Measurements from ENCODE around the gene SLC1A4. TPM values are rescaled to one million over a fixed set of nuclear protein-coding genes. Genes with fewer than 3 reads are reported as not detected.

The SLC1A4 gene
- total RNA-seq, 1 experiment from 2014 or later: 9.1 TPM

DNA sequence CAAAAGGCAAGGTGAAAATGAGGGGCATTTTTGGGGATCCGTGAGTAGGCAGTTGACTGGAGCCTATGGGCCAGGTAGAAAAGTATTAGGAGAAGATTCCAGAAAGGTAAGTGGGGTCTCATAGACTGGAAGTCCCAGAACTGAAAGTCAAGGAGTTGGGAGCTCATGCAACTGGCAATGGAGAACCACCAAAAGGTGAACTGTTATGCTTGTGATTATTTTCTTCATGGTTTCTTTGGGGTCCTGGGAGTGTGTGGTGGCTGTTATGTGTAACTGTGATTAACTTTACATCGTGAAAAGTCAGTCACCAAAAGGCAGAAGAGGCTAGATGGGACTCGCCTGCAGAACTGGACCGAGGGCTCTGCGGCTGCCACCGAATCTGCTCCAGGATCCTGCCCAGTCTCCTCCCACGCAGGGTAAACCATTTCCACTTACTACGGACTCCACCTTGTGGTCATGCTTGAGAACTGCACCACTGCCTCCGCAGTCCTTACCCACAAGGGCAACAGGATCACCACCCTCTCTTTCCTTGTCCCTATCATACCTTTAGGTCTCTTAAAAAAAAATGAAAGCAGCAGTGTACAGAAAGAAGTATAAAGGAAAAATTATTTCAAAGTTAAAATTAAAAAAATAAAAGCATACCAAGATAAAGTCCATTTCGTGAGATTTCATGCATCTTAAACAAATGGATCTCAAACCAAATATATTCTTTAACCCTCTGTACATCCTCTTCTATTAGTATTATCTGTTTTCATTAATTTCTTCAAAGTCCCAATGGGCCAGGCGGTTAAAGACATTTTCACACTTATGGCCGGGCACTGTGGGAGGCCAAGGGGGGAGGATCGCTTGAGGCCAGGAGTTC lies 51.4 kb downstream of the SLC1A4 start:
- H3K4me3 ChIP-seq (ENCODE audit: low read length): peak overlapping the region; percentile 11; the same call in 1 of the 2 replicates
- no peak overlapping the region for H3K9ac ChIP-seq (ENCODE audit: low read length)
- peak; percentile 100 for ATAC-seq
- H3F3A ChIP-seq (ENCODE audit: low read length, unreplicated experiment): no peaks in the 10 kb centered on the region
- H2AFZ ChIP-seq (ENCODE audit: low read length): peak overlapping the region; percentile 34; the same call in 1 of the 2 replicates
- peak; percentile 90 for DNase-seq
- no peaks in the 10 kb centered on the region for H3K79me2 ChIP-seq (ENCODE audit: low read length)
- TF ChIP-seq, protein P1, sequence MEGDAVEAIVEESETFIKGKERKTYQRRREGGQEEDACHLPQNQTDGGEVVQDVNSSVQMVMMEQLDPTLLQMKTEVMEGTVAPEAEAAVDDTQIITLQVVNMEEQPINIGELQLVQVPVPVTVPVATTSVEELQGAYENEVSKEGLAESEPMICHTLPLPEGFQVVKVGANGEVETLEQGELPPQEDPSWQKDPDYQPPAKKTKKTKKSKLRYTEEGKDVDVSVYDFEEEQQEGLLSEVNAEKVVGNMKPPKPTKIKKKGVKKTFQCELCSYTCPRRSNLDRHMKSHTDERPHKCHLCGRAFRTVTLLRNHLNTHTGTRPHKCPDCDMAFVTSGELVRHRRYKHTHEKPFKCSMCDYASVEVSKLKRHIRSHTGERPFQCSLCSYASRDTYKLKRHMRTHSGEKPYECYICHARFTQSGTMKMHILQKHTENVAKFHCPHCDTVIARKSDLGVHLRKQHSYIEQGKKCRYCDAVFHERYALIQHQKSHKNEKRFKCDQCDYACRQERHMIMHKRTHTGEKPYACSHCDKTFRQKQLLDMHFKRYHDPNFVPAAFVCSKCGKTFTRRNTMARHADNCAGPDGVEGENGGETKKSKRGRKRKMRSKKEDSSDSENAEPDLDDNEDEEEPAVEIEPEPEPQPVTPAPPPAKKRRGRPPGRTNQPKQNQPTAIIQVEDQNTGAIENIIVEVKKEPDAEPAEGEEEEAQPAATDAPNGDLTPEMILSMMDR (conservative IDR thresholded peaks at IDR 0.05; ENCODE audit: low read depth, low read length): peak; percentile 92
- no peak for TF ChIP-seq EZH2phosphoT487 (IDR thresholded peaks at IDR 0.05; ENCODE audit: borderline replicate concordance, low read length)
- TF ChIP-seq EZH2 (IDR thresholded peaks at IDR 0.05; ENCODE audit: low read length, unreplicated experiment): no peak
- BruUV-seq (replicated peaks): no TSS peak
- H3K27ac ChIP-seq (ENCODE audit: low read length): no peak overlapping the region
- intact Hi-C loops (cut with micrococcal nuclease): loop anchor here (1.0 to 2.0 kb wide), 2 partner anchors 46 to 123 kb away; no protein-coding TSS in a partner anchor
- ChIA-PET CTCF (interaction anchor here (0.6 to 1.3 kb wide), 2 partner anchors 78 to 123 kb away, joined by 3 to 10 read pairs; no protein-coding TSS in a partner anchor), POLR2A (ENCODE audit: unreplicated experiment) (no interaction called here)
- H3K27me3 ChIP-seq (ENCODE audit: low read length): no peaks in the 10 kb centered on the region
- H3K9me3 ChIP-seq (ENCODE audit: low read length): peaks cover 7% of the 10 kb centered on the region; the same call in 1 of the 2 replicates
- peaks cover 10% of the 10 kb centered on the region; the same call in 1 of the 2 replicates for H3K36me3 ChIP-seq (ENCODE audit: low read depth, low read length)
- no peaks in the 10 kb centered on the region for H3K9me2 ChIP-seq (replicated peaks; ENCODE audit: low read length)
- H3K4me2 ChIP-seq (ENCODE audit: low read length): peak overlapping the region; percentile 58
- H4K20me1 ChIP-seq (ENCODE audit: low read length): no peaks in the 10 kb centered on the region
- H3K4me1 ChIP-seq (ENCODE audit: insufficient read depth, low read length): no peaks in the 10 kb centered on the region

DNA sequence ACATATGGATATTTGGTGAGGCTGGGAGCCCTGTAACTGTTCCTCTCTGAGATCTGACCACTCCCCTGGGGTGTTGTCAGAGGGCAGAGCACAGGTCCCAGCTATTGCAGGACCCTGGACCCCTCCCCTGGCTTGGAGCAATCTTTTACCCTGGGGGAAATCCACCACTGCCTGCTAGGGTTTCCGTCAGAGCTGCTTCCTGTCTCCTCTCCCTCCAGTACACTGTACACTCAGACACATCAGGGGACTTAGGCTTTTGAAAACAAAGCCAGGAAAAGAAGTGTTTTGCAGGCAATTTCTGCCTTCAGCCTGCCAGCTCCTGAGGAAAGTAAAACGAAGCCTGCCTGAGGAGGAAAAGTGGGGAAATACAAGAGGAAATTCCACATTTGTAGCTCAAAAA lies 53.8 kb downstream of the SLC1A4 start:
- H3K4me3 ChIP-seq (ENCODE audit: low read length): no peak overlapping the region
- DNase-seq: no peak
- peaks cover 7% of the 10 kb centered on the region; the same call in 1 of the 2 replicates for H3K9me3 ChIP-seq (ENCODE audit: low read length)
- TF ChIP-seq EZH2 (IDR thresholded peaks at IDR 0.05; ENCODE audit: low read length, unreplicated experiment): no peak
- TF ChIP-seq, protein P1 (conservative IDR thresholded peaks at IDR 0.05; ENCODE audit: low read depth, low read length): no peak
- no peak for TF ChIP-seq EZH2phosphoT487 (IDR thresholded peaks at IDR 0.05; ENCODE audit: borderline replicate concordance, low read length)
- H2AFZ ChIP-seq (ENCODE audit: low read length): no peak overlapping the region
- ChIA-PET POLR2A (ENCODE audit: unreplicated experiment) (no interaction called here), CTCF (no interaction called here)
- H3K9me2 ChIP-seq (replicated peaks; ENCODE audit: low read length): no peaks in the 10 kb centered on the region
- H3K4me1 ChIP-seq (ENCODE audit: insufficient read depth, low read length): no peaks in the 10 kb centered on the region
- peaks cover 10% of the 10 kb centered on the region; the same call in 1 of the 2 replicates for H3K36me3 ChIP-seq (ENCODE audit: low read depth, low read length)
- ATAC-seq: no peak
- no peak overlapping the region for H3K9ac ChIP-seq (ENCODE audit: low read length)
- H3K79me2 ChIP-seq (ENCODE audit: low read length): no peaks in the 10 kb centered on the region
- H3K27me3 ChIP-seq (ENCODE audit: low read length): no peaks in the 10 kb centered on the region
- no peaks in the 10 kb centered on the region for H4K20me1 ChIP-seq (ENCODE audit: low read length)
- no TSS peak for BruUV-seq (replicated peaks)
- intact Hi-C loops (cut with micrococcal nuclease): no loop called here
- H3K4me2 ChIP-seq (ENCODE audit: low read length): no peak overlapping the region
- no peak overlapping the region for H3K27ac ChIP-seq (ENCODE audit: low read length)
- no peaks in the 10 kb centered on the region for H3F3A ChIP-seq (ENCODE audit: low read length, unreplicated experiment)
